ENCODE measurements around the gene SOHLH2. TPM values are rescaled to one million over a fixed set of nuclear protein-coding genes. Genes with fewer than 3 reads are reported as not detected.

The SOHLH2 gene, protein sequence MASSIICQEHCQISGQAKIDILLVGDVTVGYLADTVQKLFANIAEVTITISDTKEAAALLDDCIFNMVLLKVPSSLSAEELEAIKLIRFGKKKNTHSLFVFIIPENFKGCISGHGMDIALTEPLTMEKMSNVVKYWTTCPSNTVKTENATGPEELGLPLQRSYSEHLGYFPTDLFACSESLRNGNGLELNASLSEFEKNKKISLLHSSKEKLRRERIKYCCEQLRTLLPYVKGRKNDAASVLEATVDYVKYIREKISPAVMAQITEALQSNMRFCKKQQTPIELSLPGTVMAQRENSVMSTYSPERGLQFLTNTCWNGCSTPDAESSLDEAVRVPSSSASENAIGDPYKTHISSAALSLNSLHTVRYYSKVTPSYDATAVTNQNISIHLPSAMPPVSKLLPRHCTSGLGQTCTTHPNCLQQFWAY
- not detected in 2 replicates for total RNA-seq (2014; rRNA removed; shearing (Covaris generic))
- not detected in 2 replicates for total RNA-seq (2022)
- Bru-seq, nascent RNA: not detected
- BruChase-seq, experiment 1, labeled RNA remaining after a 6-hour chase: not detected
- BruChase-seq, experiment 2, labeled RNA remaining after a 2-hour chase: not detected
- long read RNA-seq: 0 reads

DNA sequence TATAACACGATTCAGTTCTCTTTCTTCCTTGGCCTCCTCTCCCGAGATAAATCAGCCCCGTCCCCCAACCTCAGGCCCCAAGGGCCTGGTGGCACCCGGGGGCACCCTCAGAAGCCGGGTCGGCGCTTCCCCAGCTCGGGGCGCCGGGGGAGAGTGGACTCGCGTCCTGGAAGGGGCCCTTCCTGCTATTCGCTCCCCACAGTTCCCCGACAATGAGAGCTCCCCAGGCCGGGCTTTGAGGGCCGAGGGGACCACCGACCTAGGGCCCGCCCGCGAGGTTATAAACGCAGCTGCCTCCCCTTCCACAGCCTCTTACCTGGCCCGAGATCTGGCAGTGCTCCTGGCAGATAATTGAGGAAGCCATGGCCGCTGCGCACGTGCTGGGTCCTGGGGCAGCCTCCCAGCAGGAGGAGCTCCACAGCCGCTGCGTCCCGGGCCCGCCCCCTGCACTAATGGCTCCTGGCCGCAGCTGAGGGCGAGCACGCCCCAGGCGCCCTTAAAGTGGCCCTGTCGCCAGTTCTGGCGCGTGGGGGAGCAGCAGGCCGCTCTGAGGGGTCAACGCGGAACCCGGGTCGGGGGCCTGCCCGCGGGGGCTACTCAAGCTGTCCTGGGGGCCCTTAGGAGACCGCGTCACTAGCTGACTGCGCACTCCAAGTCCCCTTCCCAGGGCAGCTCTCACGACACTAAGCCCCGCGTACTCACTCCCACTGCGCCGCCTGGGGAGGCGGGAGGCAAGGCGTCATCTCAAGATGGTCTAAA is at the start of gene SOHLH2:
TSS of gene SOHLH2 (minus strand) at position 394 of the 759 bp plus-strand sequence. CDS start at position 364, 30 bp downstream.
- Histone ChIP-seq H3K4me1 (ENCODE audit: insufficient read depth, low read length, poor library complexity, severe bottlenecking) (no peaks in the 10 kb centered on the region), H4K20me1 (ENCODE audit: insufficient read depth, low read length) (no peaks in the 10 kb centered on the region), H3K4me3 (ENCODE audit: low read depth, low read length, poor library complexity, severe bottlenecking) (no peak within 1 kb of the TSS), H3K36me3 (ENCODE audit: insufficient read depth, low read length) (no peaks in the 10 kb centered on the region), H2AFZ (ENCODE audit: low read length) (no peak within 1 kb of the TSS), H3K27ac (ENCODE audit: low read depth, low read length, poor library complexity, severe bottlenecking) (no peak within 1 kb of the TSS), H3K79me2 (ENCODE audit: insufficient read depth, low read depth, low read length) (no peaks in the 10 kb centered on the region), H3K9me3 (ENCODE audit: low read length) (no peaks in the 10 kb centered on the region), H3K4me2 (ENCODE audit: low read length) (no peak within 1 kb of the TSS), H3K9me2 (ENCODE audit: insufficient read depth, low read length) (no peaks in the 10 kb centered on the region)
- ChIA-PET CTCF (ENCODE audit: unreplicated experiment) (no interaction called here), POLR2A (interaction anchor here (0.6 kb wide), 1 partner anchor 452 kb away, joined by 3 read pairs; no protein-coding TSS in a partner anchor)
- TF ChIP-seq EZH2phosphoT487 (IDR thresholded peaks at IDR 0.05; ENCODE audit: borderline replicate concordance, low read depth, low read length): no peak
- TF ChIP-seq, protein P1, sequence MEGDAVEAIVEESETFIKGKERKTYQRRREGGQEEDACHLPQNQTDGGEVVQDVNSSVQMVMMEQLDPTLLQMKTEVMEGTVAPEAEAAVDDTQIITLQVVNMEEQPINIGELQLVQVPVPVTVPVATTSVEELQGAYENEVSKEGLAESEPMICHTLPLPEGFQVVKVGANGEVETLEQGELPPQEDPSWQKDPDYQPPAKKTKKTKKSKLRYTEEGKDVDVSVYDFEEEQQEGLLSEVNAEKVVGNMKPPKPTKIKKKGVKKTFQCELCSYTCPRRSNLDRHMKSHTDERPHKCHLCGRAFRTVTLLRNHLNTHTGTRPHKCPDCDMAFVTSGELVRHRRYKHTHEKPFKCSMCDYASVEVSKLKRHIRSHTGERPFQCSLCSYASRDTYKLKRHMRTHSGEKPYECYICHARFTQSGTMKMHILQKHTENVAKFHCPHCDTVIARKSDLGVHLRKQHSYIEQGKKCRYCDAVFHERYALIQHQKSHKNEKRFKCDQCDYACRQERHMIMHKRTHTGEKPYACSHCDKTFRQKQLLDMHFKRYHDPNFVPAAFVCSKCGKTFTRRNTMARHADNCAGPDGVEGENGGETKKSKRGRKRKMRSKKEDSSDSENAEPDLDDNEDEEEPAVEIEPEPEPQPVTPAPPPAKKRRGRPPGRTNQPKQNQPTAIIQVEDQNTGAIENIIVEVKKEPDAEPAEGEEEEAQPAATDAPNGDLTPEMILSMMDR (conservative IDR thresholded peaks at IDR 0.05; ENCODE audit: low read length): no peak
- BruUV-seq (replicated peaks): no TSS peak
- intact Hi-C loops (cut with micrococcal nuclease; ENCODE audit: unreplicated experiment): no loop called here
- no peak for DNase-seq (ENCODE audit: low spot score)

DNA sequence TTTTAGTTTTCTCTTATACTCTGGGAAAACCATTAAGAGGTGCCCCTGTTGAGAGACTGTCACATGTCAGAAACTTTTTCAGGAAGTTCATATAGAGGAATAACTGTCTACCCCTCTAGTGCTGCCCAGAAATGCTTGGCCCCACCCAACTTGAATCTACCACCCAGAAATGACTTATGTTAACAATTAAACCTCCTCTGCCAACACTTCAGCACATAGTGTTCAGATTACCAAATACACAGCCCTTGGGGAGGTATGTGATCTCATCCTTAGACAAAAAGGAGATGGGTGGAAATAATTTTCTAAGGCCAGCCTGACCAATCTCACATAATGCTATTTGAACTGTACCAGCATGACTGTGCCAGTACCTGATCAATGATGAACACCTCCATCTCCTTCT is 47.6 kb upstream of the SOHLH2 start:
- H3K4me3 ChIP-seq (ENCODE audit: low read depth, low read length, poor library complexity, severe bottlenecking): no peak overlapping the region
- no peak overlapping the region for H2AFZ ChIP-seq (ENCODE audit: low read length)
- no peaks in the 10 kb centered on the region for H3K9me2 ChIP-seq (ENCODE audit: insufficient read depth, low read length)
- no peak for DNase-seq (ENCODE audit: low spot score)
- intact Hi-C loops (cut with micrococcal nuclease; ENCODE audit: unreplicated experiment): no loop called here
- H3K9me3 ChIP-seq (ENCODE audit: low read length): no peaks in the 10 kb centered on the region
- TF ChIP-seq, protein P1 (conservative IDR thresholded peaks at IDR 0.05; ENCODE audit: low read length): no peak
- TF ChIP-seq EZH2phosphoT487 (IDR thresholded peaks at IDR 0.05; ENCODE audit: borderline replicate concordance, low read depth, low read length): no peak
- no peaks in the 10 kb centered on the region for H3K36me3 ChIP-seq (ENCODE audit: insufficient read depth, low read length)
- POLR2A ChIA-PET: no interaction called here
- H3K27ac ChIP-seq (ENCODE audit: low read depth, low read length, poor library complexity, severe bottlenecking): no peak overlapping the region
- BruUV-seq (replicated peaks): no TSS peak
- H3K4me1 ChIP-seq (ENCODE audit: insufficient read depth, low read length, poor library complexity, severe bottlenecking): no peaks in the 10 kb centered on the region
- no peaks in the 10 kb centered on the region for H3K79me2 ChIP-seq (ENCODE audit: insufficient read depth, low read depth, low read length)
- no peaks in the 10 kb centered on the region for H4K20me1 ChIP-seq (ENCODE audit: insufficient read depth, low read length)
- H3K4me2 ChIP-seq (ENCODE audit: low read length): no peak overlapping the region
- CTCF ChIA-PET (ENCODE audit: unreplicated experiment): no interaction called here
